GM12801 (cell line): Measurements from ENCODE around the gene CLIC5.

Experiments used
- TF ChIP-seq, protein P1 (sequence below): IDR thresholded peaks from one replicate; pipeline ENCODE4 v1.5.1; 2011; ENCODE audit warnings: control low read depth; ENCODE audit not compliant: insufficient read length; ENCODE audit errors: extremely low read depth

Gene CLIC5

DNA sequence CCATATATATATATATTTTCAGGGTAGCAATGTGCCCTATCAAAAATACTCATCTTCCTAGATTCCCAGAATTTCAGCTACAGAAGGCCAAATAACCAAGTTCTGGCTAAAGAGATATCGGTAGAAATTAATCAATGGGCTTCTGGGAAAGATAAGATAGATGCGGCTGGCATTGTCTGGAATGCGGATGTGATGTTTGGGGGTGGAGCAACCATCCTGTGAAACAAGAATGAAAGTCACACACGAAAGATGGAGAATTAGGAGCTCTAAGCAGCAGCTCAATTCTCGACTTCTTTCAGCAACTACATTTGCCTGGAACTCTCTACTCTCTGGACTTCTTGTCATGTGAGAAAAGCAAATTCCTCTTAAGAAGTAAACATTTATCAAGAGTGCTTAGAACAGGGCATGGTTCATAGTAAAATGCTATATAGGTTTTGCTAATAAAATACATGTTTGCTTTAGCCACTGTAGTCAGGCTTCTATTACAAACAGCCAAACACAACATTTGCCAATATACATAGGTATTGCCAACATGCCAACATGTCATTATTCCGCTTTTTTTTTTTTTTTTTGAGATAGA, 90.8 kb downstream of the CLIC5 start:
- TF ChIP-seq, protein P1, sequence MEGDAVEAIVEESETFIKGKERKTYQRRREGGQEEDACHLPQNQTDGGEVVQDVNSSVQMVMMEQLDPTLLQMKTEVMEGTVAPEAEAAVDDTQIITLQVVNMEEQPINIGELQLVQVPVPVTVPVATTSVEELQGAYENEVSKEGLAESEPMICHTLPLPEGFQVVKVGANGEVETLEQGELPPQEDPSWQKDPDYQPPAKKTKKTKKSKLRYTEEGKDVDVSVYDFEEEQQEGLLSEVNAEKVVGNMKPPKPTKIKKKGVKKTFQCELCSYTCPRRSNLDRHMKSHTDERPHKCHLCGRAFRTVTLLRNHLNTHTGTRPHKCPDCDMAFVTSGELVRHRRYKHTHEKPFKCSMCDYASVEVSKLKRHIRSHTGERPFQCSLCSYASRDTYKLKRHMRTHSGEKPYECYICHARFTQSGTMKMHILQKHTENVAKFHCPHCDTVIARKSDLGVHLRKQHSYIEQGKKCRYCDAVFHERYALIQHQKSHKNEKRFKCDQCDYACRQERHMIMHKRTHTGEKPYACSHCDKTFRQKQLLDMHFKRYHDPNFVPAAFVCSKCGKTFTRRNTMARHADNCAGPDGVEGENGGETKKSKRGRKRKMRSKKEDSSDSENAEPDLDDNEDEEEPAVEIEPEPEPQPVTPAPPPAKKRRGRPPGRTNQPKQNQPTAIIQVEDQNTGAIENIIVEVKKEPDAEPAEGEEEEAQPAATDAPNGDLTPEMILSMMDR = no peak

DNA sequence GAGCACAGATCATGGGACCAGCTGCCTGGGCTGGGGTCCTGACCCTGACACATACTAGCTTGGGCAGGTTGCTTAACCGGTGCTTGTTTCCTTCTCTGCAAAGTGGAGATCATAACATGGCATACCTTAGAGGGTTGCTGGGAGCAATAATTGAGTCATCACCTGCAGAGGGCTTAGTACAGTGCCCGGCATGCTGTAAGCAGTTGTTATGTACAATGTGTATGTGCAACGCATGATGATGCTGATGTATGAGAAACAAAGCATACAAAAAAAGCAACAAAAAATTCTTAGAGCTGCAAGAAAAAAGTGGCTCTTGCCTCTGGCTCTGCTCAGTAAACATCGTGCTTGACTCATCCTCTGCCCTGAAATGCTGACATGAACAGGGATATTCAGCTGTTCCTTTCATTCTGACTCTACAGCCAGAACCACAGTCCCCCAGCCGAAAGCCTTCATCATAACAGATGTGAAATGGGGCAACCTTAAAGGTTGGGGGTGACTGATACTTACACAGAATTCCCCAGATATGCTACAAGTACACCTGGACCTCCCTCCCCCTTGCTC, 91.7 kb downstream of the CLIC5 start:
- TF ChIP-seq, protein P1 = no peak

DNA sequence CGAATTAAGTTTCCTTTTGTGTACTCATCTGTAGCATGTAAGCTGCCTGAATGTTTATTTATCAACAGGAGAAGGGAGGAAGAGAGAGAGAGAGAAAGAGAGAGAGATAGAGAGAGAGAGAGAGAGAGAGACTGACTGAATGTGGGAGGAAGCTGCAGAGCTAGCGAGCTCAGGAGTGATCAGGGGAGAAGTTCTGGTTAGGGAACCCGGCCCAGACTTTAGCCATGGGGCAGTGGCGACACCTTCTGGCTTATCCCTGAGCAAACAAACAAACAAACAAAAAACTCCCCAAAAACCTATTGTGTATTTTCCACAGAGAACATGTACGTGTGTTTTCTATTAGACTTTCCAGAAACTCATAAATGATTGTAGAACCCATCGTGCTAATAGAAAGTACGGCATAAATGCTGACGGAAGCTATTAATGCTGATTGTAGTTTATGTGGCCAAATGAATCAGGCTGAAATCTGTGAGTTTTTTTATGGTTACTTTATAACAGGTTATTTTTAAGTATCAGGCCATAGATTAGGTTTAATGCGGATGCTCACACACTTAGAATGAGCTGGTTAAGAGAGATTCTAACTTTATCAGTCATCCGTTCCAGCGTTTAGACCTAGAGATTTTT, 92.8 kb downstream of the CLIC5 start:
- TF ChIP-seq, protein P1 = no peak

DNA sequence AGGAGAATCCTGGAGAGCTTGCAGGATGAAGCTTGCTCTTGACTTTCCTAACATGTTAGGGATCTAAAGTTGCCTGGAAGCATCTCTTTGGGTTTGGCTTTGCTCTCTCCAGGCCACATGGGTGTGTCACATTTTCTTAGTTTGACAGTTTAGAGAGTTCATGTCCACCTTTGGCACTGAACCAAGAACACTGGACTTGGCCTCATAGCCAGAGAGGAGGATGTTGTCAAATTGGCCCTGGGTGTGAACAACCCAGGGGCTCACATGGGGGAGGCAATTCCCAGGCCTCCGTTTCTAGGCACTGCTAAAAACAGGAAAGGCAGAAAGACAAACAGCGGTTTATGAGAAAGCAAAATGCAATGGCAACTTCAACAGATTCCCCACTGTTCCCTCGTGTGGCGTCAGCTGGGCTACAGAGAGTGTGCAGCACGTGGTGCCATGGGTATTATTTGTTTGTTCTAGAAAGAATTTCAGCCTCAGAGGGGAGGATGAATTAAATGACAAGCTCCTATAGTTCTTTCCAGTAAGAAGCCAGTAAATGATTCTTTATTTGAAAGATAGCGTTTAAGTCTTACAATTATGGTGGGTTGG, 93.9 kb downstream of the CLIC5 start:
- TF ChIP-seq, protein P1 = no peak

DNA sequence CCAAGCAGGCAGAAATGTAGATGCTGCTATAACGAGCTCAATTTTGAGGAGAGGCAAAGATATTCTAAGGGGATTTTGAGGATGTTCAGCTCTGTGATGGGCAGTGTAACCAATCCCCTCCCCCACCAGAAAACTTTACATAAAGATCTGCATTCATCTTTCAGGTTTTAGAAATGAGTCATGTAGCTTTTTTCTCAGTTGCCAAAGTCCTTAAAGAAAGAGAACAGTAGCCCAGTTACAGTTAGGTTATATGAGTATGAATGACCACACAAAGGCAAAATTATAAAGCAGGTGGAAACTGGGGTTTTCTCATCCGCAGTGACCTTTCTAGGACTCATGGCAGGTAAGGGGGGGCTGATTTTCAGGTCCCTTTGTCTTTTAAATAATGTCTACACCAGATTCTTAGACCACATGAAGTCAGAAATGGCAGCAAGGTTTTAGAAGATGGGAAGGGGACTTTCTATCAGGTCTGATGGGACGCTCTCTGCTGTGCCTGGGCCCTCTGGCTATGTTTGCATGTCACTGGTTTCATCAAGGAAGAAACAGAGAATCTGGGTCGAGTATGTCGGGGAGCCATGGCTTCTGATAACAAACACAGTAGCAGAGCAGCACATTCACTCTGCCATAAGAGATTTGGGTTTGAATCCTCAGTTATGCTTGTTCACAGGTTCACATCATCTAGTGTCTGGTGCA, 94.7 kb downstream of the CLIC5 start:
- TF ChIP-seq, protein P1 = no peak

DNA sequence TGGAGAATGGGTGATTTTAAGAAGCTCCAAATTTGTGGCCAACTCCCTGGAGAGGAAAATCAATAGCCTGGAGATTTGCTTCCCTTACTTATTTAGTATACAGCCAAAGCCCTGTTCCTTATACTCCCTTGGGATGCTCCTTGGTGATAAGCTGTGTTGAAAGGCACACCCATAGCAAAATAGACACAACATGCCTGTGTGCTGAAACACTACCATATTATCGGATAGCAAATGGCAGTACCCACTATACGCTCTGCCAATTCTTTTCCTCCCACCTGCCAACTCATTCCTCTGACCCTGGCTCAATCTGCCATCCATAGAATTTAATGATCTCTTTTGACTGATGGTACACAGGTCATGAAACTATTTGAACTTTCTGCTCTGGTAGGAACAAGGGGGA, 98.2 kb downstream of the CLIC5 start:
- TF ChIP-seq, protein P1 = no peak

DNA sequence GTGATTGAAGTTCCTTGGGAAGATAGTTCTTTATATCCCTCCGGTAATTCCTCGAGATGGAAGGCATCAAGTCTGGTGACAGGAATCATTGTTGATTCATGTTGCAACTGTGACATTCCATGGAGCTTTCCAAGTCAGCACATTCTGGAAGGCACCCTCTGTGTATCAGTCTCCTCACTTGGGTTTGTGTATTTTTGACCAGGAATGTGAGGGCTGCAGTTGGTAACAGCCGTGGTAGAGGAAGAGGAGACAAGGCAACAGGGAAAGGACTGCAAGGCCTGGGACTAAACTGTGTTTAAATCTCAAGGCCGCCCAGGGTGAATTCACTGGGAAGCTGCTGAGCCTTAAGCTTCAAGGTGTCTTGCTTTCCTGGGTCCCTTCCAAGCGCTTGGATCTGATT, 99.0 kb downstream of the CLIC5 start:
- TF ChIP-seq, protein P1 = no peak
